GM21390 (cell line): ENCODE data around the gene GTF2A1.

Experiments used
- ATAC-seq: cut with Tn5 transposase; IDR thresholded peaks from one replicate; pipeline ENCODE4 v1.9.1; 2021; ENCODE audit not compliant: unreplicated experiment

The GTF2A1 gene

GRCh38 chr14:81143793-81144192 is 77.0 kb downstream of the GTF2A1 start:
- no peak for ATAC-seq

- no peak for ATAC-seq
Observed at GRCh38 chr14:81141426-81141825, 79.3 kb downstream of the GTF2A1 start.

GRCh38 chr14:81138429-81138828 is 82.3 kb downstream of the GTF2A1 start:
- no peak for ATAC-seq

- ATAC-seq, result no peak
Observed at GRCh38 chr14:81137316-81137715, 83.4 kb downstream of the GTF2A1 start.

GRCh38 chr14:81133400-81133799 is 87.4 kb downstream of the GTF2A1 start:
- no peak for ATAC-seq

GRCh38 chr14:81132468-81132867 is 88.3 kb downstream of the GTF2A1 start:
- no peak for ATAC-seq

GRCh38 chr14:81129242-81129641 is 91.5 kb downstream of the GTF2A1 start:
- ATAC-seq, result no peak

GRCh38 chr14:81127785-81128184 is 93.0 kb downstream of the GTF2A1 start:
- ATAC-seq, result no peak

- no peak for ATAC-seq
Observed at GRCh38 chr14:81125536-81125935, 95.2 kb downstream of the GTF2A1 start.
